SK-N-SH (cell line): ENCODE results near the gene JPH3. TPM values are rescaled to one million over a fixed set of nuclear protein-coding genes. Genes with fewer than 3 reads are reported as not detected.

Experiments
- CTCF ChIA-PET: fragments of 300-600, 350-600 bp; formaldehyde crosslinking; extraction: SDS; loops from one replicate; lab custom pipeline; 2021; lab: Yijun Ruan, JAX
- POLR2A ChIA-PET: fragments of 350-600 bp; sonication (Branson Sonifier 250); formaldehyde crosslinking; extraction: SDS; loops from one replicate; lab custom pipeline; 2020; ENCODE audit warnings: antibody characterized with exemption, inconsistent platforms; lab: Yijun Ruan, JAX
- DNase-seq: peaks from one replicate; pipeline ENCODE4 v3.0.0; 2012
- H2AFZ ChIP-seq: fragments of 200-600 bp; sonication (generic); 2 replicates; pipeline ENCODE4 v1.8.1; 2016; ENCODE audit warnings: antibody characterized with exemption, mild to moderate bottlenecking, low read depth
- H3F3A ChIP-seq: fragments of 200-600 bp; sonication (generic); replicated peaks from 2 replicates; pipeline ENCODE3; 2016; ENCODE audit warnings: antibody characterized with exemption, mild to moderate bottlenecking; ENCODE audit not compliant: insufficient read depth
- H3K27ac ChIP-seq, 2 experiments: fragments of 200-500 bp in 1 of 2; fragments of 200-600 bp in 1 of 2; sonication (Bioruptor generic) in 1 of 2; sonication (generic), shearing (Covaris generic) in 1 of 2; 2 replicates each; pipeline versions ENCODE4 v1.5.1 to v1.6.1; 2014 to 2016; ENCODE audit warnings: low read depth in 2 of 2, inconsistent platforms in 1 of 2, low read length in 1 of 2, mild to moderate bottlenecking in 1 of 2, mixed read lengths in 1 of 2
- H3K27me3 ChIP-seq: fragments of 200-600 bp; sonication (generic), shearing (Covaris generic); 2 replicates; pipeline ENCODE4 v1.6.1; 2016; ENCODE audit warnings: mixed run types; ENCODE audit not compliant: insufficient read depth
- H3K36me3 ChIP-seq, 2 experiments: fragments of 200-500 bp in 1 of 2; fragments of 200-600 bp in 1 of 2; sonication (Bioruptor generic) in 1 of 2; sonication (generic) in 1 of 2; replicated peaks in 1 of 2; 2 replicates each; pipeline versions ENCODE3 to v1.5.1; 2014 to 2016; ENCODE audit warnings: low read length in 1 of 2, mild to moderate bottlenecking in 1 of 2; ENCODE audit not compliant: insufficient read depth in 2 of 2, control insufficient read depth in 1 of 2
- H3K4me1 ChIP-seq, 2 experiments: fragments of 200-500 bp in 1 of 2; fragments of 200-600 bp in 1 of 2; sonication (Bioruptor generic) in 1 of 2; sonication (generic), shearing (Covaris generic) in 1 of 2; 2 replicates each; pipeline versions ENCODE4 v1.5.1 to v1.6.1; 2014 to 2016; ENCODE audit warnings: low read depth in 1 of 2, low read length in 1 of 2, mixed run types in 1 of 2; ENCODE audit not compliant: insufficient read depth in 2 of 2, control insufficient read depth in 1 of 2
- H3K4me2 ChIP-seq: fragments of 200-600 bp; sonication (generic), shearing (Covaris generic); 2 replicates; pipeline ENCODE4 v1.6.1; 2017; ENCODE audit warnings: mixed run types
- H3K4me3 ChIP-seq, 2 experiments: fragments of 200-500 bp in 1 of 2; fragments of 200-600 bp in 1 of 2; sonication (Bioruptor generic) in 1 of 2; sonication (generic), shearing (Covaris generic) in 1 of 2; 2 replicates each; pipeline versions ENCODE4 v1.5.1 to v1.8.1; 2014 to 2016; ENCODE audit warnings: low read depth in 2 of 2, inconsistent platforms in 1 of 2, low read length in 1 of 2, mild to moderate bottlenecking in 1 of 2, mixed read lengths in 1 of 2, moderate library complexity in 1 of 2
- H3K79me2 ChIP-seq: fragments of 200-600 bp; sonication (generic); 2 replicates; pipeline ENCODE4 v1.8.1; 2017; ENCODE audit warnings: mild to moderate bottlenecking; ENCODE audit not compliant: insufficient read depth
- H3K9ac ChIP-seq: fragments of 200-600 bp; sonication (generic); 2 replicates; pipeline ENCODE4 v1.6.1; 2017; ENCODE audit warnings: mixed run types
- H3K9me2 ChIP-seq: fragments of 200-600 bp; sonication (generic); 2 replicates; pipeline ENCODE4 v1.6.1; 2017; ENCODE audit warnings: mixed run types
- H3K9me3 ChIP-seq: fragments of 200-600 bp; sonication (generic); 2 replicates; pipeline ENCODE4 v1.6.1; 2017; ENCODE audit warnings: mixed run types, mild to moderate bottlenecking, moderate library complexity
- H4K20me1 ChIP-seq: fragments of 200-600 bp; sonication (generic); 2 replicates; pipeline ENCODE4 v1.6.1; 2017; ENCODE audit warnings: mild to moderate bottlenecking, mixed run types; ENCODE audit not compliant: insufficient read depth
- EZH2phosphoT487 ChIP-seq: fragments of 200-600 bp; sonication (generic); IDR thresholded peaks from 2 replicates; pipeline ENCODE4 v1.6.1; 2017; ENCODE audit warnings: low read depth, mixed run types, mild to moderate bottlenecking, antibody characterized with exemption, moderate library complexity, borderline replicate concordance
- FOXJ3 ChIP-seq: sonication (generic); formaldehyde crosslinking; IDR thresholded peaks from 2 replicates; pipeline ENCODE4 v1.5.1; 2020; ENCODE audit warnings: mild to moderate bottlenecking, missing genetic modification reagents
- RFX5 ChIP-seq: IDR thresholded peaks from 2 replicates; pipeline ENCODE4 v1.6.1; 2012; ENCODE audit warnings: mild to moderate bottlenecking, improper control_type of control experiment, low read length
- SMC3 ChIP-seq: IDR thresholded peaks from 2 replicates; pipeline ENCODE4 v1.6.1; 2012; ENCODE audit warnings: low read depth, low read length, improper control_type of control experiment
- WGBS: methylation state at CpG from one replicate; pipeline ENCODE4 v1.1.6; 2017; ENCODE audit warnings: low lambda C conversion rate; 5-methylcytosine and 5-hydroxymethylcytosine counted together
- polyA plus RNA-seq, 3 experiments: library from polyadenylated mRNA; depleted of rRNA; stranded (reverse); fragments of >200 nt; gene quantifications; 2 replicates each; pipeline ENCODE4 v1.2.3, GENCODE V29; 2012

JPH3 gene
- polyA plus RNA-seq, 1 of the 3 experiments (the other 2 are of a cell fraction), result 0.25 TPM

DNA sequence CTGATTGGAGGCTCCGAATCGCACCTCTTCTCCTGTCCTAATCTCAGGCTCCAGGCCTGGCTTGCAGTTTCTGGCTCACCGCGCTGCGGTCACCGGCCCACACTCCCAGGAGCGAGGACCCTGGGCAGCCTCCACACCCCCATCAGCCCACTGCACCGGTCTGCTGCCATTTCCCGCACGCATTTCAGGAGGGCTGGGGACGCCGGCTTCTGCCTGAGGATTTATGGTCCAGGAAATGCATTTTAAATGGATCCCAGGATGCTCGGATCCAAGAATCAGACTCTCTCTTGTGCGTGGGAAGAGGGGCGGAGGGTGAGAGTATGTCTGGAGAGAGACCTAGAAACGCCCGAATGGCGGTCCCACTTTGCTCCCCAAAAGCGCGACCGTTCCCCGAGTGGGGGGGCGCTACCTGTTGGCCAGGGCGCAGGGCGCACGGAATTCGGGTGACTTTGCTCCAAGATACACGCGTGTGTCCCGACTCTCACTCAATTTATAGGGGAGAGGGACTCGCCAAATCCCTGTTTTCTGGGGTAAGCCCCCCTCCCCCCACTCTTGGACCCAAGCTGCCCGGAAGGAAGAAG, 817 bp upstream of the JPH3 start:
- H3K79me2 ChIP-seq, result no peaks in the 10 kb centered on the region
- 17% methylated on average over 19 of the region's 32 CpGs for WGBS
- no peaks in the 10 kb centered on the region for H3K9me2 ChIP-seq
- DNase-seq, result peak; percentile 50
- no peaks in the 10 kb centered on the region for H3K36me3 ChIP-seq
- TF ChIP-seq FOXJ3 (CRISPR knock-in tag) (no peak), RFX5 (no peak), EZH2phosphoT487 (0 out of 2 replicates have a peak, but pooled peaks have one; percentile 34)
- no peak overlapping the region for H2AFZ ChIP-seq
- H3K9ac ChIP-seq, result no peak overlapping the region
- CTCF ChIA-PET, result interaction anchor here (0.8 to 3.8 kb wide), 3 partner anchors 13 to 185 kb away, joined by 3 to 23 read pairs (median 12); no protein-coding TSS in a partner anchor
- H3K27ac ChIP-seq, result peak overlapping the region in 1 of 2 experiments; percentile 17; a peak in 1 of 4 replicates
- no peaks in the 10 kb centered on the region for H3K9me3 ChIP-seq
- POLR2A ChIA-PET, result interaction anchor here (1.1 kb wide), 1 partner anchor 13 kb away, joined by 3 read pairs; no protein-coding TSS in a partner anchor
- H3K4me3 ChIP-seq, result peak overlapping the region in 1 of 2 experiments; percentile 37; a peak in 2 of 4 replicates
- no peak overlapping the region for H3K4me2 ChIP-seq
- peaks cover 0 to 25% of the 10 kb centered on the region in 2 experiments; a peak in 1 of 4 replicates for H3K4me1 ChIP-seq
- H3F3A ChIP-seq, result no peaks in the 10 kb centered on the region
- H3K27me3 ChIP-seq, result peaks cover 67% of the 10 kb centered on the region
- H4K20me1 ChIP-seq, result no peaks in the 10 kb centered on the region

DNA sequence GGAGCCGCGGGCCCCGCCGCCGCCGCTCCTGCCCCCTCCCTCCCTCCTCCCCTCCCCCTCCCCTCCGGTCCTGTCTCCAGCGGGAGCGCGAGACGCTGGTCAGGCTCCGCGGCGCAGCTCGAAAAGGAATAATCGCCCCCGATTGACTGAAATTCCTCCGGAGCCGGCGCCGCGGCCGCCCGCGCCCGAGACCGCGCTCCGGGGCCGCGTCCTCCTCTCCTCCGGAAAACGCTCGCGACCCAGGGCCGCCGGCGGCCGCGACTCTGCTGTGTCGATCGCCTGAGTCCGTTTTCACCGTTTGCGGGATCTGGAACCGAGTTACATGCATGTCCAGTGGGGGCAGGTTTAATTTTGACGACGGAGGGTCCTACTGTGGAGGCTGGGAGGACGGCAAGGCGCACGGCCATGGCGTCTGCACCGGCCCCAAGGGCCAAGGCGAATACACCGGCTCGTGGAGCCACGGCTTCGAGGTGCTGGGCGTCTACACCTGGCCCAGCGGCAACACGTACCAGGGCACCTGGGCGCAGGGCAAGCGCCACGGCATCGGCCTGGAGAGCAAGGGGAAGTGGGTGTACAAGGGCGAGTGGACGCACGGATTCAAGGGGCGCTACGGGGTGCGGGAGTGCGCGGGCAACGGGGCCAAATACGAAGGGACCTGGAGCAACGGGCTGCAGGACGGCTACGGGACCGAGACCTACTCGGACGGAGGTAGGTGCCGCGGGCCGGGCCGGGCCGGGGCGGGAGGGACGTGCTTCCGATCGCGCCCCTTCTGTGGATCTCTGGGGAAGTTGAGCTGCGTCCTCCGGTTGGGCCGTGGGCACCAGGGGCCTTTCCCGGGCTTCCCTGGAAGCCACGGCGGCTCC, 744 bp downstream of the JPH3 start:
- H3K4me3 ChIP-seq, result peak overlapping the region in 1 of 2 experiments; percentile 53; a peak in 2 of 4 replicates
- peaks cover 69% of the 10 kb centered on the region for H3K27me3 ChIP-seq
- H3K27ac ChIP-seq, result peak overlapping the region in 1 of 2 experiments; percentile 19; a peak in 1 of 4 replicates
- H3K9me3 ChIP-seq, result no peaks in the 10 kb centered on the region
- H2AFZ ChIP-seq, result no peak overlapping the region
- TF ChIP-seq RFX5, result no peak
- 0 out of 2 replicates have a peak, but pooled peaks have one; percentile 48 for TF ChIP-seq EZH2phosphoT487
- TF ChIP-seq SMC3, result no peak
- H3K9me2 ChIP-seq, result no peaks in the 10 kb centered on the region
- 13% methylated on average over 6 of the region's 97 CpGs for WGBS
- H3F3A ChIP-seq, result no peaks in the 10 kb centered on the region
- no peak overlapping the region; the same call in 1 of the 2 replicates for H3K4me2 ChIP-seq
- ChIA-PET CTCF (interaction anchor here (0.9 to 3.9 kb wide), 9 partner anchors 10 to 186 kb away, joined by 3 to 62 read pairs (median 5); no protein-coding TSS in a partner anchor), POLR2A (no interaction called here)
- no peaks in the 10 kb centered on the region for H4K20me1 ChIP-seq
- H3K36me3 ChIP-seq, result no peaks in the 10 kb centered on the region
- peaks cover 0 to 25% of the 10 kb centered on the region in 2 experiments; a peak in 1 of 4 replicates for H3K4me1 ChIP-seq
- no peak overlapping the region for H3K9ac ChIP-seq
- no peaks in the 10 kb centered on the region for H3K79me2 ChIP-seq
- peak; percentile 83 for DNase-seq
